ENCODE results near the gene C10orf90.

The C10orf90 gene

DNA sequence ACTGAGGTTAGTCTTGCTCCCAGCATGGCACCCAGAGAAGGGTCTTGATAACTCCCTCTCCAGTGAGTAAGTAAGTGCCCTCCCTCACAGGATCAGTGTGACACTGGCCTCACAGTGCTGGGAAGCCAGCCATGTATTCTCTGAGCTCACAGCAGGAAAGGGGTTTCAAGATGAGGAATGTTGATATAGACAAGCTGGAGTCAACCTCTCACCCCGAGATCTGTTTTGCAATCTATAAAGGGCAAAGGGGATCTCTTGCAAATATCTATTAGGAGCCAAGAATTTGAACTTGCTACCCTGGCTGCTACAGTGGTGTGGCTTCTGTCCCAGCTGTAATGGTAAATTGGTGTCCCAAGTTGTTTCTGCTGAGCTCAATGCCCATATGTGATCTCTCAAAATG lies 212.0 kb downstream of the C10orf90 start:
- DNase-seq = no peak

GRCh38 chr10:126456632-126457031 lies 213.9 kb downstream of the C10orf90 start:
- no peak for DNase-seq

DNA sequence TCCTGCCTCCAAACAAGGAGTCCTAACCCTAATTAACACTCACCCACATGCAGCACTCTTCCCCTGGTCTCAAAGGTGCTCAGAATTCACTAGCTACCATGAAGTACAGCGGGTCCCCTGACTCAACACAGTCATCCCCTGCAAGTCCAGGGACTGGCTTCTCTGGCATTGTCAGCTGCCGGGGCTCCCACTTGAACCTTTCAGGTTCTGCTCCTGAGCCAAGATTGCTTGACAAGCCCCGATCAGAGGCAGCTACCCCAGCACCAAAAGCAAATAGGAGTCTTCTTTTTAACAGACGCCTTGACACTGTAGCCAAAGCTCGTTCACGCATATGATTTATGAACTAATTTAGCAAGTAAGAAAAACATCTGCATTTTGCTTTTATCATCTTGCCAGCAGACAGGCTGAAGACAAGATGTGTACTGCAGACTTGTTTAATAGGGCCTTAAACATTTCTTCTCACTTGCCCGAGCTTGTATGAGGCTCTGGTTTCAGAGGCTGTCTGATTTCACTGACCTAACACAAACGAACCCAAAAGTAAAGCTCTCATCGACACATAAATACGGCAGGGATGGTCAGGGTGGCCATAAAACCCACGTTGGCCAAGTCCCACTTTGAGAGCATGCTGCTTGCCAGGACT lies 214.6 kb downstream of the C10orf90 start:
- no peak for DNase-seq

DNA sequence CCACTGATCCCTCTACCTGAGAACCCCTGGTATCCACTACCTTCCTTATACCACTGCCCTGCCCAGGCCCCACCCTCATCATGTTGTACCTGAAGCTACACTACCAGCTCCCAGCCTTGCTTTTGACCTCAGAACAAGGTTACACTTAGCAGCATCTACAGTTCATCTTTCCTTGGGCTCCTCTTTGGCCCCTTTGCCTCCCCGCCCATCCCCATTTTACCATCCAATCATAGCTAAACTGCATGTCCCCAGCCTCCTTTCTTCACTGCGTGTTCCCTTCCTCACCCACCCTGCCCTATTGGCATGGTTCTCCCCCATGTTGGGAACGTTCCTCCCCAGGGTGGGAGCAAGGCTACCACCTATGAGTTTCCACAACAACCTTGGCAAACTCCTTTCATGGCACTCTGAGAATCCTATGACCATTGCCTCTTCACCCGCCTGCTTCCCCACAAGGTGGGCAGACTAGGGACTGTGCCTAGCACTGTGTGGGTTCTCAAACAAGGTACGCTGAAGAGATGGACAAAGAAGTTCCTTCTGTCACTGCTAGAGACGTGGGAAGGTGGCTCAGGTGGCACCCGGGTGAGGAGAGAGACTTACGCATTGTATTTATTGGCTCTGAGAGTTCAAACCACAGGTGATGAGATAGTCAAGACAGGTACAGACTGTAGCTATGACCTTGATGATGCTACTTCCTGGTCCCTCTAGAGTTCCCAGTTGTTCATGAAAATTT lies 215.3 kb downstream of the C10orf90 start:
- DNase-seq = no peak

GRCh38 chr10:126454045-126454751 lies 216.3 kb downstream of the C10orf90 start:
- no peak for DNase-seq

DNA sequence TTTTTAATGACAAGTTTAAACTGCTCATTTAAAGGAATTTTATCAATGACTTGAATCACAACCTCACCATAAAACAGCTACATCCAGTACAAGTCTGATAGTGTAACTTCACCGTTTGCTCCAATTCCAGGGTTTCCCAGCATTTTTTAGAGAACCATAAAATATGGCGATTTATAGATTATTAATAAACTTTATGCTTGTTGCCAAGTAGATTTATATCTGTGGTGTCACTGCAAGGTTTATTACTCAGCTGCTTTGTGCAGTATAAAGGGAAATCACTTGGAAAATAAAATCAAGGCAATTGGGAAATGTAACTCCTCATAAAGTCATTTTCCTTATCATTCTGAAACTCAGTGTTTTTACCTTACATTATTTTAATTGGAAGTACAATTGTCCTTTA lies 218.2 kb downstream of the C10orf90 start:
- no peak for DNase-seq

- DNase-seq = no peak
These were observed 222.4 kb downstream of the C10orf90 start for GRCh38 chr10:126448091-126448490.

GRCh38 chr10:126439942-126440341 lies 230.6 kb downstream of the C10orf90 start:
- no peak for DNase-seq

- DNase-seq = no peak
These were observed 232.1 kb downstream of the C10orf90 start for GRCh38 chr10:126438407-126438783.

DNA sequence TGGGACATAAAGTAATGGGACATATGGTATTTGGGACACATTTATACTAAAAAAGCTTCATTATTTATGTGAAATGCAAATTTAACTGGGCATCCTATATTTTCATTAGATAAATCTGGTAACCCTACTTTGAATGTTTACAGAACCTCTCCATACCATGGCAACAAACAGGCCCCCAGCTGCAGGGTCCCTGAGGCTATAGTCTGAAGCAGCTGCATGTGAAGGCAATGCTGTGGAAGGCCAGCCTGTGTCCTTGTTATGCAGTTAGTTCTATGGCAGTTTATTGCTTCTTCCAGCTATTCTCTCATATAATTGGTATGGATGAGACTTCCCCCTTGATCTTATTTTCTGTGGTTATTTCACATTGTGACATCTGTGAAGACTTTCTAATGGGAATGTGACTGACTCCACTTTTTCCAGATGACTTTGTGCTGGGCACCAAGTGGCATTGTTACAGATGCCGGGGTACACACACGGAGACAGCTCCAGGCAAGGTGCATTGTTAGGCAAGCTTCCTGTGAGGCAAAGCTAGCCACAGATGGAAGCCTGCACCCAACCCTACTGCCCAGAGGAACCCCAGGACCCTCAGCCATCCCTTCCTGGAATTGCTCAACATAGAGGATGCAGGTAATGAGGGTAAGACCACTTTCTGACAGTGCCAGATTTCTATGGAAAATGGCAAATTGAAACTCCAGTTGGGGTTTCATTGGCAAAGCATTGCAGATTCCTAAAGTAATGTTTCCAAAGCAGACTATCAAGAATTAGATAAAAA lies 232.7 kb downstream of the C10orf90 start:
- DNase-seq = no peak

DNA sequence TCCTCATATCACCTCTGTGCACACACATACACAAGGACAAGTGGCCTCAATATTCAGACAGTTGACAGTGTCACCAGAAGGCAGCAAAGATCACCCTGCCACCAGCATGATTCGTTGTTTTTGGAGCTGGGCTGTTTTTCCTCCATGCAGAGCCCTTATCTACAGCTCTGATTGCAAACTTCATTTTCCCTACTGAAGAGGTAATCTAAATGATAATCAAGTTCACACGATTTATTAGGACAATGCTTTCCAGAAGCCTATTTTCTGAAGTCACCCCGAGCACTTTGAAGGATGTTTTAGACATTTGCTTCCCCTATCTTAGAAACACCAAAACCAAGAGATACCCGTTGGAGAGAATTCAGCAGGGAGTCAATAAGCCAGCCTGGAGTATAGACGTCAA lies 236.3 kb downstream of the C10orf90 start:
- DNase-seq = no peak

- no peak for DNase-seq
These were observed 237.1 kb downstream of the C10orf90 start for GRCh38 chr10:126433351-126433750.

GRCh38 chr10:126432507-126432906 lies 238.0 kb downstream of the C10orf90 start:
- no peak for DNase-seq

GRCh38 chr10:126431816-126432215 lies 238.7 kb downstream of the C10orf90 start:
- no peak for DNase-seq

GRCh38 chr10:126430512-126430911 lies 240.0 kb downstream of the C10orf90 start:
- no peak for DNase-seq

- no peak for DNase-seq
These were observed 241.2 kb downstream of the C10orf90 start for GRCh38 chr10:126429275-126429674.

DNA sequence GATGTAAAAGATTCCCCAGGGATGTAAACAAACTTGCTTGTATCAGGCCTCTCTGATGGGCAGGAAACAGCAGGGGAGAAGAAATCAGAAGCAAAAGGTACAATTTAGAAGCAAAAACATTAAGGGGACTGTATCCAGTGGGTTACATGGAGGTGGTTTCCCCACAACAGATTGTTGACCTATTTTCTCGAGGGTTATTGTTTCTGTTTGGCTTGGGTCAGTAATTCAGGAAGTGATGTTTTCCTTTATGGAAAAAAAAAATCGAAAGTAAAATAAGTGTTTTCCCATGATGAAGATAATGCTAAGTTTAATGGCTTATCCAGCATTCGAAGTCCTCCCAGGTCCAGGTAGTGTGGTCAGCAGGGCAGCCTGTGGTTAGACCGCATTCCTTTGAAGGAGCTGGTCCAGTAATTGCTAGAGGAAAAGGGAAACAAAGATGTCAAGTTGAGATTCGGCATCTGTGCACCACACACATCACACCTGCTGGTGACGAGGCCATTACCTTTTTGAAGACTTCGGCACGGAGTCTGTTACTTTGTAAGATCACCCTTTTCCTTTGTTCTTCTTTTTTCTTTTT lies 244.9 kb downstream of the C10orf90 start:
- no peak for DNase-seq

- no peak for DNase-seq
These were observed 245.5 kb downstream of the C10orf90 start for GRCh38 chr10:126425032-126425431.

DNA sequence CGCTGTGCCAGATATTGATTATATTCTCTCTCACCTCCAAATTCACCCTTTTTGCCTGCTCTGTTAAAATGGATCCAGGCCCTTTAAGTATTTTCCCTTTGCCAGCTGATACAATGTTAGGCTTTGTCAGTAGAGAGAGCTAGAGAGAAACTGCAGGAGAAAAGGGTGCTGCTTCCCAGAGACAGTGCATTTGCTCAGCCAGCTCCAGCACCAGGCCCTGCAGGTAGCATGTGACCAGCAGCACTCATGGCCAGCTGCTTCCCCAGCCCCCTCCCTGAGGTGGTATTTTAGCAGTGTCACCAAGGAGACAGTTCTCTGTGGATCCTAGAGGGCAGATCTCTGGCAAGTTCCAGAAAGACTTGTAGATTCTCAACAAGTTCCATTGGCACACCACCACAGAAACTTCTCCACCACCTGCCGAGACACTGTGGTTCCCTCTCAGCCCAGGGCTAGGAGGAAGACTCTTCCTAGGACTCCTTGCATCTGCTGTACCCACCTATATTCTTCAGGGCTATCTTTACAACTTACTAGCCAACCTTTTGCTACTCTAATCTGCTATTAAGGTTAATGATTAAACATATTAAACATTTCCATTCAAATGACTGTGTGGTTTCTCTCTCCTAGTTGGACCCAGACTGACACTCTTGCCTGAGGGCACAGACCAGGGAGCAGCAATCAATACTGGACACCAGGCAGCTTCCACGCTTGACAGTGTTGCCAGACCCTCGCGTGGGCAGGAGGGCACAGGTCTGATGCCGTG lies 246.6 kb downstream of the C10orf90 start:
- DNase-seq = no peak

- DNase-seq = no peak
These were observed 247.9 kb downstream of the C10orf90 start for GRCh38 chr10:126422567-126422966.

DNA sequence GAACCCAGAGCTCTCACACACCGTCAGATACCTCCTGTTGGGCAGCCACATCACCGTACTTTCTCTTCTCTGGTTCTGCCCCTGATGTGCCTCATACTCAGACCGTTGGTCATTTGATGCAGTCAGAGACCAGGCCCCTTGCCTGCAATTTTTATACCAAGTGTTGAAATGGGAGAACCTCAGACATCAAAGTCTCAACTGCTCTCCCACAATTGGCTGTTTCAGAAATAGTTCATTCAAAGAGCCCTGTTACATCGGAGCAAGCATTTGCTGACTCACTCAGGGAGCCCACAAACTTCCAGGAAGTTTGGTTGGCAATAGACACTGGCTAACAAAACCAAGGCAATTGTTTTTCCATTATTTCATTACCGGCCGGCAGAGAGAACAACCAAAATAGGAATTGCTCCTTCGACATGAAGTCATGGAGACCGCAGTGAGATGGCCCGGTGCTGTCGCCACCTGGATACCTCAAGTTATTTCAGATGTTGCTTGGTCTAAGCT lies 248.7 kb downstream of the C10orf90 start:
- no peak for DNase-seq
